Measurements from ENCODE around the gene FHOD3. TPM values are rescaled to one million over a fixed set of nuclear protein-coding genes. Genes with fewer than 3 reads are reported as not detected.

FHOD3 gene
- total RNA-seq, 1 experiment from 2014 or later: 10.6 TPM

- Histone ChIP-seq H3K36me3 (ENCODE audit: low read depth) (no peaks in the 10 kb centered on the region), H3K9me2 (ENCODE audit: insufficient read depth) (no peaks in the 10 kb centered on the region), H4K20me1 (ENCODE audit: insufficient read depth) (no peaks in the 10 kb centered on the region), H3K4me3 (no peak overlapping the region), H3K27ac (no peak overlapping the region), H2AFZ (no peak overlapping the region), H3K79me2 (ENCODE audit: low read depth) (peaks cover 18% of the 10 kb centered on the region), H3F3A (ENCODE audit: insufficient read depth, low read depth) (peaks cover 9% of the 10 kb centered on the region; the same call in 1 of the 2 replicates), H3K4me2 (no peak overlapping the region), H3K4me1 (replicated peaks; ENCODE audit: insufficient read depth) (peaks cover 55% of the 10 kb centered on the region), H3K27me3 (ENCODE audit: insufficient read depth, low read depth) (no peaks in the 10 kb centered on the region), H3K9me3 (ENCODE audit: insufficient read depth, low read depth) (no peaks in the 10 kb centered on the region)
- intact Hi-C loops (cut with micrococcal nuclease; ENCODE audit: unreplicated experiment): no loop called here
- ChIA-PET POLR2A (ENCODE audit: unreplicated experiment) (interaction anchor here (0.5 to 0.6 kb wide), 2 partner anchors 78 to 113 kb away, joined by 3 read pairs; no protein-coding TSS in a partner anchor), CTCF (no interaction called here)
- DNase-seq: no peak
- no TSS peak for BruUV-seq (replicated peaks)
- TF ChIP-seq, protein P1, sequence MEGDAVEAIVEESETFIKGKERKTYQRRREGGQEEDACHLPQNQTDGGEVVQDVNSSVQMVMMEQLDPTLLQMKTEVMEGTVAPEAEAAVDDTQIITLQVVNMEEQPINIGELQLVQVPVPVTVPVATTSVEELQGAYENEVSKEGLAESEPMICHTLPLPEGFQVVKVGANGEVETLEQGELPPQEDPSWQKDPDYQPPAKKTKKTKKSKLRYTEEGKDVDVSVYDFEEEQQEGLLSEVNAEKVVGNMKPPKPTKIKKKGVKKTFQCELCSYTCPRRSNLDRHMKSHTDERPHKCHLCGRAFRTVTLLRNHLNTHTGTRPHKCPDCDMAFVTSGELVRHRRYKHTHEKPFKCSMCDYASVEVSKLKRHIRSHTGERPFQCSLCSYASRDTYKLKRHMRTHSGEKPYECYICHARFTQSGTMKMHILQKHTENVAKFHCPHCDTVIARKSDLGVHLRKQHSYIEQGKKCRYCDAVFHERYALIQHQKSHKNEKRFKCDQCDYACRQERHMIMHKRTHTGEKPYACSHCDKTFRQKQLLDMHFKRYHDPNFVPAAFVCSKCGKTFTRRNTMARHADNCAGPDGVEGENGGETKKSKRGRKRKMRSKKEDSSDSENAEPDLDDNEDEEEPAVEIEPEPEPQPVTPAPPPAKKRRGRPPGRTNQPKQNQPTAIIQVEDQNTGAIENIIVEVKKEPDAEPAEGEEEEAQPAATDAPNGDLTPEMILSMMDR (conservative IDR thresholded peaks at IDR 0.05): no peak
- no peak for TF ChIP-seq EZH2 (IDR thresholded peaks at IDR 0.05; ENCODE audit: low read depth)
Observed at GRCh38 chr18:36316246-36316645, 18.7 kb downstream of the FHOD3 start.

DNA sequence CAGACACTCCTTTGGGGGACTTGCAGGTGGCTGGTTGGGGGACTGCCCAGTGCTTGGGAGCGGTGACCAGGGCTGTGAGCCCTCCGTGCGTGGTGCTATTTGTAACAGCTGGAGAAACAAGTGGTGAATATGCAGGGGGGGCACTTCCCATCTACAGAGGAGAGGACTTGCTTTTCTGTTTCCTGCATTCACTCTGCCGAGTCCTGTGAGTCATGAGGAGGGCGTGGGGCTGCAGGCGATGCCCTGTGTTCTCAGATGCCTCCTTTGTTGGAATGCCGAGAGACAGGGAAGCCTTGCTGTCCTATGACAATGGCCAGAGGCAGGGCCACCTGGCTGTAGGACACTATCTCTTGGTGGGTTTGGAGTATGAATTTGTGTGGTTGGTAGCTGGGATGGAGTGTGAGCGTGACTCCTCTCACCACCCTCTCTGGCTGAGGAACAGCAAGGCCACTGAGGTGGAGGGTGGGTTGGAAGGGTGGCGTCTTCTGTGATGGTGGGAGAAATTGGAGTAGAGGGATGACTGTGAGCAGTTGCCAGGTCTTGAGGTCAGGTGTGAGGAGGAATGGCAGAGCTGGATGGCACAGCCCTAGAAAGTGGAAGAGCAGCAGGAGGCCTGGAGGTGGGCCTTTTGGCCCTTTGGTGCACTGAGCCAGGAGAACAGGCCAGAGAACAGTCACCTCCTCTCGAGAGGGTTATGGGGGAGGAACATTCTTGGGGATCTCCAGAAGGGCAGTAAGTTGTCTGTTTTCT is 24.3 kb downstream of the FHOD3 start:
- H3K79me2 ChIP-seq (ENCODE audit: low read depth): 0 out of 2 replicates have a peak, but pooled peaks cover 4% of the 10 kb centered on the region
- H3K4me3 ChIP-seq: no peak overlapping the region
- no peak for TF ChIP-seq EZH2 (IDR thresholded peaks at IDR 0.05; ENCODE audit: low read depth)
- TF ChIP-seq, protein P1 (conservative IDR thresholded peaks at IDR 0.05): no peak
- CTCF ChIA-PET: no interaction called here
- no peak overlapping the region for H2AFZ ChIP-seq
- peak overlapping the region; percentile 59 for H3K4me2 ChIP-seq
- H4K20me1 ChIP-seq (ENCODE audit: insufficient read depth): no peaks in the 10 kb centered on the region
- H3K27me3 ChIP-seq (ENCODE audit: insufficient read depth, low read depth): no peaks in the 10 kb centered on the region
- H3K9me3 ChIP-seq (ENCODE audit: insufficient read depth, low read depth): no peaks in the 10 kb centered on the region
- peaks cover 7% of the 10 kb centered on the region; the same call in 1 of the 2 replicates for H3F3A ChIP-seq (ENCODE audit: insufficient read depth, low read depth)
- no peak overlapping the region for H3K27ac ChIP-seq
- POLR2A ChIA-PET (ENCODE audit: unreplicated experiment): interaction anchor here (0.5 kb wide), 1 partner anchor 109 kb away, joined by 5 read pairs; no protein-coding TSS in a partner anchor
- peak; percentile 60 to 68 for DNase-seq
- intact Hi-C loops (cut with micrococcal nuclease; ENCODE audit: unreplicated experiment): no loop called here
- BruUV-seq (replicated peaks): no TSS peak
- H3K4me1 ChIP-seq (replicated peaks; ENCODE audit: insufficient read depth): peaks cover 14% of the 10 kb centered on the region
- no peaks in the 10 kb centered on the region for H3K36me3 ChIP-seq (ENCODE audit: low read depth)
- H3K9me2 ChIP-seq (ENCODE audit: insufficient read depth): no peaks in the 10 kb centered on the region

DNA sequence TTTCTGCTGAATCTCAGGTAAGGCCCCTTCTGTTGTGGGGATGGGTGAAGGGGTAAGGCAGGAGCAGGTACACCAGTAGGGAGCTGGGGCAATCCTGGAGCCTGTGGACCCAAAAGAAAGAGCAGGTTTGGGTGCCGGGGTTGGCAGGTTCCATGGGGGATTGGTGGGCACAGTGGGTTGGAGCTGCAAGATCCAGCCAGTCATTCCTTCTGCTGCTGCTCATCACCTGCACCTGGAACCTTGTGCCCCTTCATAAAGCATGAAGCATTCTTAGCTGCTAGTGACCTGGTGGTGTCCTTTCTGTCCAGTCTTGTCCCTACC is 24.9 kb downstream of the FHOD3 start:
- no TSS peak for BruUV-seq (replicated peaks)
- Histone ChIP-seq H3K79me2 (ENCODE audit: low read depth) (0 out of 2 replicates have a peak, but pooled peaks cover 4% of the 10 kb centered on the region), H3K27ac (no peak overlapping the region), H3K9me3 (ENCODE audit: insufficient read depth, low read depth) (no peaks in the 10 kb centered on the region), H3K9me2 (ENCODE audit: insufficient read depth) (no peaks in the 10 kb centered on the region), H3K4me1 (replicated peaks; ENCODE audit: insufficient read depth) (peaks cover 14% of the 10 kb centered on the region), H3K36me3 (ENCODE audit: low read depth) (no peaks in the 10 kb centered on the region), H3K4me2 (no peak overlapping the region), H2AFZ (no peak overlapping the region), H4K20me1 (ENCODE audit: insufficient read depth) (no peaks in the 10 kb centered on the region), H3F3A (ENCODE audit: insufficient read depth, low read depth) (peaks cover 7% of the 10 kb centered on the region; the same call in 1 of the 2 replicates), H3K27me3 (ENCODE audit: insufficient read depth, low read depth) (no peaks in the 10 kb centered on the region), H3K4me3 (no peak overlapping the region)
- POLR2A ChIA-PET (ENCODE audit: unreplicated experiment): interaction anchor here (0.5 kb wide), 1 partner anchor 109 kb away, joined by 5 read pairs; no protein-coding TSS in a partner anchor
- DNase-seq: no peak
- intact Hi-C loops (cut with micrococcal nuclease; ENCODE audit: unreplicated experiment): no loop called here
- TF ChIP-seq, protein P1 (conservative IDR thresholded peaks at IDR 0.05): no peak
- no peak for TF ChIP-seq EZH2 (IDR thresholded peaks at IDR 0.05; ENCODE audit: low read depth)
- CTCF ChIA-PET: no interaction called here

All from PC-9 (cell line).